H1 (cell line): ENCODE results near the gene HMCN2. TPM values are rescaled to one million over a fixed set of nuclear protein-coding genes. Genes with fewer than 3 reads are reported as not detected.

ENCODE experiments used
- CTCF ChIA-PET: fragments of 300-600 bp; sonication (Branson Sonifier 250); formaldehyde crosslinking; loops from one replicate; lab custom pipeline; 2021; ENCODE audit not compliant: partially characterized antibody; lab: Charles Lee
- POLR2A ChIA-PET: fragments of 300-600 bp; sonication (Branson Sonifier 250); formaldehyde crosslinking; loops from one replicate; lab custom pipeline; 2021; ENCODE audit warnings: inconsistent platforms; ENCODE audit not compliant: partially characterized antibody; lab: Charles Lee
- DNase-seq, 2 experiments: peaks; one replicate each; pipeline versions ENCODE4 v3.0.0 to v3.0.0-alpha.2; 2010 to 2022; ENCODE audit warnings: low spot score in 2 of 2, low read depth in 1 of 2, mixed read lengths in 1 of 2
- FAIRE-seq: peaks from 2 replicates; lab custom pipeline; 2011; peaks lifted over from hg19 to GRCh38; lab: Jason Lieb, UNC
- H2AFZ ChIP-seq: 2 replicates; pipeline ENCODE4 v1.8.1; 2012; ENCODE audit warnings: low read length, inconsistent platforms
- H2AK5ac ChIP-seq: 2 replicates; pipeline ENCODE4 v1.6.1; 2013; ENCODE audit warnings: low read depth, low read length
- H2BK120ac ChIP-seq: replicated peaks from 2 replicates; pipeline ENCODE3; 2013; ENCODE audit warnings: low read depth, low read length, inconsistent platforms
- H2BK12ac ChIP-seq: 2 replicates; pipeline ENCODE4 v1.6.1; 2013; ENCODE audit warnings: low read depth, low read length
- H2BK15ac ChIP-seq: 2 replicates; pipeline ENCODE4 v1.6.1; 2013; ENCODE audit warnings: low read length
- H2BK20ac ChIP-seq: 2 replicates; pipeline ENCODE4 v1.6.1; 2013; ENCODE audit warnings: low read length
- H2BK5ac ChIP-seq: 2 replicates; pipeline ENCODE4 v1.6.1; 2013; ENCODE audit warnings: low read depth, low read length
- H3K14ac ChIP-seq: 2 replicates; pipeline ENCODE4 v1.6.1; 2013; ENCODE audit warnings: inconsistent platforms; ENCODE audit not compliant: insufficient read length
- H3K18ac ChIP-seq: 2 replicates; pipeline ENCODE4 v1.6.1; 2013; ENCODE audit warnings: low read length; ENCODE audit errors: extremely low read depth
- H3K23ac ChIP-seq: 2 replicates; pipeline ENCODE4 v1.6.1; 2013; ENCODE audit warnings: inconsistent platforms; ENCODE audit not compliant: insufficient read length
- H3K23me2 ChIP-seq: 2 replicates; pipeline ENCODE4 v1.6.1; 2013; ENCODE audit warnings: low read depth, low read length
- H3K27ac ChIP-seq: 2 replicates; pipeline ENCODE4 v1.6.1; 2011; ENCODE audit warnings: low read depth, low read length, inconsistent platforms
- H3K27me3 ChIP-seq, 4 experiments: replicated peaks in 1 of 4; 1 replicate in 1 of 4; 2 replicates in 3 of 4; pipeline versions ENCODE4 v1.6.1 to v1.8.1; 2011 to 2013; ENCODE audit warnings: low read length in 3 of 4, mild to moderate bottlenecking in 3 of 4, inconsistent platforms in 2 of 4, mixed read lengths in 2 of 4, moderate library complexity in 1 of 4; ENCODE audit not compliant: control insufficient read depth in 3 of 4, insufficient read depth in 3 of 4; ENCODE audit errors: extremely low read depth in 1 of 4
- H3K36me3 ChIP-seq, 4 experiments: 2 replicates each; pipeline versions ENCODE4 v1.6.1 to v1.8.1; 2011 to 2013; ENCODE audit warnings: mild to moderate bottlenecking in 4 of 4, low read length in 3 of 4, moderate library complexity in 2 of 4, control low read depth in 1 of 4, inconsistent platforms in 1 of 4; ENCODE audit not compliant: insufficient read depth in 4 of 4, control insufficient read depth in 2 of 4
- H3K4ac ChIP-seq: replicated peaks from 2 replicates; pipeline ENCODE3; 2013; ENCODE audit warnings: low read length, low read depth, mixed read lengths, inconsistent platforms; ENCODE audit not compliant: insufficient read length
- H3K4me1 ChIP-seq, 4 experiments: replicated peaks in 1 of 4; 1 replicate in 1 of 4; 2 replicates in 3 of 4; pipeline versions ENCODE4 v1.6.1 to v1.8.1; 2011 to 2013; ENCODE audit warnings: low read length in 3 of 4, inconsistent platforms in 2 of 4, mixed read lengths in 1 of 4; ENCODE audit not compliant: insufficient read depth in 4 of 4, control insufficient read depth in 3 of 4
- H3K4me2 ChIP-seq, 2 experiments: 2 replicates each; pipeline versions ENCODE4 v1.6.1 to v1.8.1; 2011 to 2013; ENCODE audit warnings: low read depth in 2 of 2, low read length in 2 of 2, control low read depth in 1 of 2, inconsistent platforms in 1 of 2, mild to moderate bottlenecking in 1 of 2; ENCODE audit not compliant: insufficient read depth in 1 of 2
- H3K4me3 ChIP-seq, 4 experiments: fragments of 200-600, 300-600 bp in 1 of 4; sonication (generic), shearing (Covaris generic), sonication (Bioruptor Twin) in 1 of 4; 2 replicates each; pipeline versions ENCODE4 v1.5.1 to v1.8.1; 2011 to 2016; ENCODE audit warnings: low read length in 4 of 4, low read depth in 3 of 4, control low read depth in 2 of 4, inconsistent platforms in 2 of 4, mild to moderate bottlenecking in 2 of 4, mixed read lengths in 1 of 4, moderate library complexity in 1 of 4; ENCODE audit not compliant: insufficient read depth in 2 of 4; ENCODE audit errors: extremely low read depth in 1 of 4
- H3K56ac ChIP-seq: replicated peaks from 2 replicates; pipeline ENCODE3; 2013; ENCODE audit warnings: low read depth, mild to moderate bottlenecking, mixed read lengths, low read length, inconsistent platforms; ENCODE audit not compliant: insufficient read length
- H3K79me1 ChIP-seq: 2 replicates; pipeline ENCODE4 v1.6.1; 2013; ENCODE audit warnings: low read depth, low read length, control low read depth
- H3K79me2 ChIP-seq, 2 experiments: 2 replicates each; pipeline versions ENCODE4 v1.6.1 to v1.8.1; 2012 to 2013; ENCODE audit warnings: low read length in 2 of 2, mild to moderate bottlenecking in 2 of 2, inconsistent platforms in 1 of 2; ENCODE audit not compliant: insufficient read depth in 2 of 2, control insufficient read depth in 1 of 2
- H3K9ac ChIP-seq, 4 experiments: replicated peaks in 1 of 4; 1 replicate in 1 of 4; 2 replicates in 3 of 4; pipeline versions ENCODE4 v1.6.1 to v1.8.1; 2011 to 2013; ENCODE audit warnings: low read depth in 3 of 4, low read length in 3 of 4, control low read depth in 2 of 4, mild to moderate bottlenecking in 2 of 4, moderate library complexity in 2 of 4, inconsistent platforms in 1 of 4; ENCODE audit errors: extremely low read depth in 1 of 4
- H3K9me3 ChIP-seq, 2 experiments: 2 replicates each; pipeline versions ENCODE4 v1.6.1 to v1.8.1; 2012 to 2013; ENCODE audit warnings: mild to moderate bottlenecking in 2 of 2, moderate library complexity in 2 of 2, control low read depth in 1 of 2, inconsistent platforms in 1 of 2, low read depth in 1 of 2, low read length in 1 of 2, mixed read lengths in 1 of 2; ENCODE audit not compliant: insufficient read depth in 2 of 2
- H4K20me1 ChIP-seq, 2 experiments: replicated peaks in 1 of 2; 2 replicates each; pipeline versions ENCODE3 to v1.8.1; 2011 to 2013; ENCODE audit warnings: inconsistent platforms in 2 of 2, low read length in 2 of 2, mild to moderate bottlenecking in 1 of 2; ENCODE audit not compliant: insufficient read depth in 2 of 2, control insufficient read depth in 1 of 2
- H4K5ac ChIP-seq: 2 replicates; pipeline ENCODE4 v1.6.1; 2013; ENCODE audit warnings: low read length, low read depth, mixed read lengths, inconsistent platforms; ENCODE audit not compliant: insufficient read length
- H4K8ac ChIP-seq: 2 replicates; pipeline ENCODE4 v1.8.0; 2013; ENCODE audit warnings: mild to moderate bottlenecking, moderate library complexity, low read length, inconsistent platforms; ENCODE audit not compliant: insufficient read depth; ENCODE audit errors: extremely low read depth
- H4K91ac ChIP-seq: replicated peaks from 2 replicates; pipeline ENCODE3; 2013; ENCODE audit warnings: low read length, mixed read lengths, inconsistent platforms; ENCODE audit not compliant: insufficient read length
- CTCF ChIP-seq, 3 experiments: IDR thresholded peaks; 1 replicate in 2 of 3; 2 replicates in 1 of 3; pipeline versions ENCODE4 v1.5.1 to v1.6.1; 2011; ENCODE audit warnings: low read length in 3 of 3, mild to moderate bottlenecking in 3 of 3, inconsistent platforms in 2 of 3, low read depth in 1 of 3, moderate library complexity in 1 of 3; ENCODE audit not compliant: insufficient read depth in 1 of 3; ENCODE audit errors: control extremely low read depth in 1 of 3
- FOSL1 ChIP-seq: IDR thresholded peaks from 2 replicates; pipeline ENCODE4 v1.6.1; 2011; ENCODE audit warnings: mild to moderate bottlenecking, low read depth, low read length, moderate library complexity; ENCODE audit not compliant: insufficient read depth
- HDAC6 ChIP-seq: IDR thresholded peaks from one replicate; pipeline ENCODE4 v1.7.1; 2012; ENCODE audit warnings: low read depth, mild to moderate bottlenecking, inconsistent platforms, low read length, moderate library complexity
- JUN ChIP-seq: IDR thresholded peaks from 2 replicates; pipeline ENCODE4 v1.6.1; 2011; ENCODE audit warnings: low read depth, mild to moderate bottlenecking, improper control_type of control experiment, low read length
- NANOG ChIP-seq: IDR thresholded peaks from 2 replicates; pipeline ENCODE4 v1.6.1; 2011; ENCODE audit warnings: low read length, low read depth, mild to moderate bottlenecking, inconsistent platforms; ENCODE audit not compliant: insufficient read depth, poor library complexity, severe bottlenecking
- PHF8 ChIP-seq: fragments of 200-600 bp; sonication (generic); conservative IDR thresholded peaks from 2 replicates; pipeline ENCODE4 v1.7.1; 2012; ENCODE audit warnings: low read depth, mild to moderate bottlenecking, inconsistent platforms, low read length, moderate library complexity
- SP1 ChIP-seq: IDR thresholded peaks from 2 replicates; pipeline ENCODE4 v1.6.1; 2011; ENCODE audit warnings: low read depth, low read length
- TAF1 ChIP-seq: IDR thresholded peaks from 2 replicates; pipeline ENCODE4 v1.6.1; 2011; ENCODE audit warnings: mild to moderate bottlenecking, low read depth, low read length
- TAF7 ChIP-seq: optimal IDR thresholded peaks from 2 replicates; pipeline ENCODE3; 2011; ENCODE audit warnings: low read depth, mild to moderate bottlenecking, inconsistent platforms, low read length, moderate library complexity, borderline replicate concordance
- ZNF274 ChIP-seq: IDR thresholded peaks from 2 replicates; pipeline ENCODE4 v1.7.0; 2012; ENCODE audit warnings: low read length, borderline replicate concordance; ENCODE audit errors: extremely low read depth
- WGBS, 2 experiments: shearing (Covaris generic) in 1 of 2; methylation state at CpG; one replicate each; pipeline versions ENCODE4 v1.1.6 to v1.1.7; 2013 to 2015; ENCODE audit warnings: low lambda C conversion rate in 2 of 2, mixed read lengths in 2 of 2, inconsistent platforms in 1 of 2, low coverage in 1 of 2, missing lambda C conversion rate in 1 of 2; ENCODE audit not compliant: insufficient replicate concordance in 2 of 2, insufficient coverage in 1 of 2, insufficient read length in 1 of 2; ENCODE audit errors: extremely low coverage in 1 of 2, missing lambda C conversion rate in 1 of 2; 5-methylcytosine and 5-hydroxymethylcytosine counted together
- polyA plus RNA-seq, 7 experiments: library from polyadenylated mRNA; depleted of rRNA in 3 of 7; stranded (reverse) in 5 of 7; unstranded in 2 of 7; fragments of >200 nt in 5 of 7; fragments of 200-250 nt in 2 of 7; gene quantifications; 1 replicate in 5 of 7; 2 replicates in 1 of 7; 4 replicates in 1 of 7; pipeline versions ENCODE4 v1.2.1 to v1.2.3, GENCODE V29; 2011 to 2013; ENCODE audit warnings: missing spikeins in 2 of 7, mixed read lengths in 2 of 7
- total RNA-seq: library from RNA; stranded (reverse); fragmentation: NEBNext Ultra II Directional; extraction: Animal tissue kit (Norgen Biotek cat#: 25700); gene quantifications from 2 replicates; pipeline ENCODE4 v1.2.1, GENCODE V29; 2021

The HMCN2 gene
- total and polyA plus RNA-seq, 2 of the 8 experiments (the other 6 are each of a cell fraction or from before 2014, with no cell fraction given), result 5.0 to 9.1 TPM

DNA sequence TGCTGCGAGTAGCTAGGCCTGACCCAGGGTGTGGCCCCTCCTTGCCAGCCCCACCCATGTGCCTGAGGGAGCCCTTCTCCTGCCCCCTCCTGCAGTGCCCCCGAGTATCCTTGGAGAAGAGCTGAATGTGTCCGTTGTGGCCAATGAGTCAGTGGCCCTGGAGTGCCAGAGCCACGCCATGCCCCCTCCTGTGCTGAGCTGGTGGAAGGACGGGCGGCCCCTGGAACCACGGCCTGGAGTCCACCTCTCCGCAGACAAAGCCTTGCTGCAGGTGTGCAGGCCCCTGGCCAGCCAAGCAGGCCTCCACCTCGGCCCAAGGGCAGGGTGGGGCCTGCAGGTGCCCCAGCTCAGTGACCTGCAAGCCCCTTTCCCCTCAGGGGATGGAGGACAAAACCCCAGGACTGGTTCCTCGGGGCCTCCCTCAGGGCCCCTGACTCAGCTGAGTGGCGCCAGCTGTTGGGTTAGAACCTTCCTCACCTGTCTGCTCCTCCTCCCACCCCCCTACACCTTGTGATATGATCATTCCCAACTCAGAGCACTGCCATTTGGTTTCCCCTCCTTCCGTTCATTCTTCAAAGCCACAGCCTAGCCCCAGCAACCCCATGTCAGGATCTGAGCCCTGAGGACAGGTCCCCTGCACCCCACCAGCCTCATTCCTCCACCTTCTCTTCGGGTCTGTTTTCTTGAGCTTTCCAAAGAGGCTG, 99.2 kb downstream of the HMCN2 start:
- no peaks in the 10 kb centered on the region for H3K79me1 ChIP-seq
- H3K23me2 ChIP-seq, result peaks cover 7% of the 10 kb centered on the region; the same call in 1 of the 2 replicates
- no peak overlapping the region for H2BK15ac ChIP-seq
- no peak overlapping the region for H3K14ac ChIP-seq
- H2BK5ac ChIP-seq, result no peak overlapping the region
- FAIRE-seq, result no peak
- CTCF ChIA-PET, result interaction anchor here (0.6 to 3.1 kb wide), 6 partner anchors 11 to 258 kb away, joined by 3 to 9 read pairs (median 4); no protein-coding TSS in a partner anchor
- WGBS, 2 experiments, result 92% methylated on average over 11 of the region's 13 CpGs; no CpG with 5 or more reads in 1 of the 2 experiments
- no peaks in the 10 kb centered on the region; a peak in 1 of 7 replicates for H3K4me1 ChIP-seq
- H3K9me3 ChIP-seq, result no peaks in the 10 kb centered on the region
- no peaks in the 10 kb centered on the region; a peak in 1 of 8 replicates for H3K36me3 ChIP-seq
- no peak overlapping the region for H4K91ac ChIP-seq
- no peak overlapping the region for H2AK5ac ChIP-seq
- H2BK120ac ChIP-seq, result no peak overlapping the region
- H3K4ac ChIP-seq, result no peak overlapping the region
- H3K56ac ChIP-seq, result no peak overlapping the region
- no peak overlapping the region for H3K23ac ChIP-seq
- H4K8ac ChIP-seq, result no peak overlapping the region
- DNase-seq, result no peak
- POLR2A ChIA-PET, result interaction anchor here (0.7 to 3.6 kb wide), 6 partner anchors 9 to 83 kb away, joined by 3 to 14 read pairs (median 4); no protein-coding TSS in a partner anchor
- H3K79me2 ChIP-seq, result no peaks in the 10 kb centered on the region
- no peak overlapping the region for H3K27ac ChIP-seq
- H4K20me1 ChIP-seq, result no peaks in the 10 kb centered on the region
- no peaks in the 10 kb centered on the region for H3K27me3 ChIP-seq
- no peak overlapping the region for H2AFZ ChIP-seq
- H2BK20ac ChIP-seq, result no peak overlapping the region
- no peak overlapping the region for H3K4me2 ChIP-seq
- no peak overlapping the region for H3K18ac ChIP-seq
- no peak overlapping the region for H3K4me3 ChIP-seq
- no peak overlapping the region; a peak in 1 of 7 replicates for H3K9ac ChIP-seq
- no peak overlapping the region for H2BK12ac ChIP-seq
- H4K5ac ChIP-seq, result no peak overlapping the region
- no peak for TF ChIP-seq ZNF274
- no peak for TF ChIP-seq CTCF (IDR thresholded peaks at IDR 0.05; ENCODE audit: control extremely low read depth in 1 of 3, insufficient read depth in 1 of 3, low read depth in 1 of 3, low read length in 3 of 3)
- no peak for TF ChIP-seq SP1
- TF ChIP-seq TAF7, result no peak
- no peak for TF ChIP-seq FOSL1
- TF ChIP-seq HDAC6, result no peak
- TF ChIP-seq PHF8, result no peak
- no peak for TF ChIP-seq JUN
- TF ChIP-seq NANOG, result no peak
- no peak for TF ChIP-seq TAF1
